Spinal cord (tissue), 10 donors: Measurements from ENCODE around the gene USP3. TPM values are rescaled to one million over a fixed set of nuclear protein-coding genes. Genes with fewer than 3 reads are reported as not detected.

Source experiments
- DNase-seq, 6 donors: peaks; one replicate each; pipeline versions ENCODE4 v3.0.0 to v3.0.0-alpha.2; 2013 to 2015; ENCODE audit warnings: low spot score in 6 of 6, low read depth in 4 of 6
- H3K27ac ChIP-seq: one replicate; pipeline ENCODE4 v1.5.1; 2013; ENCODE audit warnings: low read depth, low read length, control low read depth
- H3K27me3 ChIP-seq: one replicate; pipeline ENCODE4 v1.6.1; 2013; ENCODE audit warnings: low read length; ENCODE audit not compliant: control insufficient read depth, insufficient read depth
- H3K36me3 ChIP-seq: one replicate; pipeline ENCODE4 v1.6.1; 2013; ENCODE audit warnings: low read length; ENCODE audit not compliant: control insufficient read depth, insufficient read depth
- H3K4me1 ChIP-seq: one replicate; pipeline ENCODE4 v1.6.1; 2013; ENCODE audit warnings: low read length; ENCODE audit not compliant: control insufficient read depth, insufficient read depth
- H3K4me3 ChIP-seq: one replicate; pipeline ENCODE4 v1.5.1; 2013; ENCODE audit warnings: low read depth, low read length, control low read depth
- H3K9me3 ChIP-seq: one replicate; pipeline ENCODE4 v1.6.1; 2013; ENCODE audit warnings: low read length; ENCODE audit not compliant: control insufficient read depth, insufficient read depth
- WGBS: methylation state at CpG from one replicate; pipeline ENCODE4 v1.1.5; 2013; ENCODE audit warnings: missing lambda C conversion rate; ENCODE audit not compliant: insufficient coverage; 5-methylcytosine and 5-hydroxymethylcytosine counted together
- polyA plus RNA-seq, 2 donors: library from polyadenylated mRNA; unstranded; fragments of 120-200 nt; gene quantifications; one replicate each; pipeline ENCODE4 v1.2.1, GENCODE V29; 2013; ENCODE audit not compliant: insufficient read length in 2 of 2
- total RNA-seq, 2 donors: library from RNA; depleted of rRNA in 1 of 2; stranded (reverse); fragments of 120-200 nt in 1 of 2; fragments of >200 nt in 1 of 2; gene quantifications; one replicate each; pipeline versions ENCODE4 v1.2.3 to v1.2.4, GENCODE V29; 2013 to 2014
- donor health status: healthy.

Gene USP3
- total and polyA plus RNA-seq, 4 donors, result 38.1 to 65.7 (median 49.9) TPM

DNA sequence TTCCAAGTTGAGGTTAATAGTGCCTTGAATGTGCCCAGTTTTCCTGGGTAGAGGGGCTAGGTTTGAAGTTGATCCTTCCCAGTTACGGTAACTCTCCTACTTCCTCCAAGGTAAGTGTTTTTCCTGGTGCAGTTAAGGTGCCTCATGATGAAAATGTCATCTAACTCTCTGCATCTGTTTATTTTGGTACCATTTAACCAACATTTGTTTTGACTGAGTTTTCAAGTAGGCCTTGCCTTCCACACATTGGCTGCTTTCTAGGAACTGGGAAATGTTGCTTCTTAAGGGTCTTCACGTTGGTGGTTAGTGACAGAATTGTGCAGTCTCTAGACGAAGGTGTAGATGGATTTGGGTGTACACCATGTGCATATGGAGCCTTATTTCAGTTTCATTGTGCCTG is 31.3 kb downstream of the USP3 start:
- Histone ChIP-seq H3K4me1 (no peaks in the 10 kb centered on the region), H3K36me3 (peaks cover 3% of the 10 kb centered on the region), H3K27ac (no peak overlapping the region), H3K9me3 (no peaks in the 10 kb centered on the region), H3K27me3 (no peaks in the 10 kb centered on the region), H3K4me3 (no peak overlapping the region)
- WGBS, result 65% methylated on average over 2 of the region's 3 CpGs
- DNase-seq, result no peak

- no peak for DNase-seq
- Histone ChIP-seq H3K4me3 (no peak overlapping the region), H3K27me3 (no peaks in the 10 kb centered on the region), H3K4me1 (no peaks in the 10 kb centered on the region), H3K9me3 (no peaks in the 10 kb centered on the region), H3K36me3 (peaks cover 3% of the 10 kb centered on the region), H3K27ac (no peak overlapping the region)
- WGBS, result no CpG with 5 or more reads among the region's 3 CpGs
Observed at GRCh38 chr15:63538876-63539275, 34.5 kb downstream of the USP3 start.

GRCh38 chr15:63539521-63539920 is 35.1 kb downstream of the USP3 start:
- WGBS, result 24% methylated on average over 3 of the region's 6 CpGs
- Histone ChIP-seq H3K9me3 (no peaks in the 10 kb centered on the region), H3K4me3 (no peak overlapping the region), H3K27me3 (no peaks in the 10 kb centered on the region), H3K27ac (peak overlapping the region; percentile 22), H3K4me1 (no peaks in the 10 kb centered on the region), H3K36me3 (peaks cover 3% of the 10 kb centered on the region)
- peak; percentile 33 to 92 (median 64) for DNase-seq

DNA sequence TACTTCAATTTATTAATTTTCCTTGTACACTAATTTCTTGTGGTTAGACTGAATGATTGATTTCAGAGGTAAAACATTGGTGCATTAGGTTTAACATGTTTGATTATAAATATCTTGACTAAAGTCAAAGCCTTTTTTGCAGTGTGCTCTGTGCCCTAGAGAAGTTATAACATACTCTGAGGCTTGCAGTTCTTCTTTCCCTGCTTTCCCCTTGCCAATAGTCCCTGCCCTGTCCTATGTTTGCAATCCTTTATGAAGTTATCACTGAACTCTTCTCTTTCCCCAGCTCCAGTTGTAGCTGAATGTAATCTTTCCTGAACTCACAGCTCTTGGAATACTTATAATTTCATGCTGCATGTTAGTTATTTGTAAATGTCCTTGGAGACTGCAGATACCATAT is 35.6 kb downstream of the USP3 start:
- DNase-seq, result no peak
- H3K27ac ChIP-seq, result peak overlapping the region; percentile 22
- no peaks in the 10 kb centered on the region for H3K4me1 ChIP-seq
- H3K36me3 ChIP-seq, result peaks cover 3% of the 10 kb centered on the region
- H3K9me3 ChIP-seq, result no peaks in the 10 kb centered on the region
- H3K27me3 ChIP-seq, result no peaks in the 10 kb centered on the region
- H3K4me3 ChIP-seq, result no peak overlapping the region

DNA sequence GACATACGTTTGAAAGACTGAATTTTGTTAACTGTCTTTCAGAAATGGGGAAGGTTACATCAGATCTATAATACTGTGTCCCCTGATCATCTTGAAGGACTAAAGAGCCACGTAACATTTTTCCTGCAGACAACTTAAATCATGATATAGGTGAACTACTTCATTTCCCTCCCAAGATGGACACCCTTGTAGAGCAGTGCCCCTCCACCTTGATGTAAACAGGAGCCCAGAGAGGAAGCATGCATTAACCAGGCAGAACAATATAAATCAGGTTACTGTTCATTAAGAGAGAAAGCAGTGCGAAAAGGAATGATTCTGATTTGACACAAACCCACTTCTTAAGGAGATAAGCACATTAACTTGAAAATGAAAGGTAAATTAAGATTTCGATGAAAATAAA is 36.1 kb downstream of the USP3 start:
- H3K27me3 ChIP-seq, result no peaks in the 10 kb centered on the region
- WGBS, result no CpG with 5 or more reads among the region's 4 CpGs
- no peaks in the 10 kb centered on the region for H3K4me1 ChIP-seq
- H3K36me3 ChIP-seq, result peaks cover 3% of the 10 kb centered on the region
- H3K9me3 ChIP-seq, result no peaks in the 10 kb centered on the region
- no peak overlapping the region for H3K27ac ChIP-seq
- DNase-seq, result no peak
- H3K4me3 ChIP-seq, result no peak overlapping the region

DNA sequence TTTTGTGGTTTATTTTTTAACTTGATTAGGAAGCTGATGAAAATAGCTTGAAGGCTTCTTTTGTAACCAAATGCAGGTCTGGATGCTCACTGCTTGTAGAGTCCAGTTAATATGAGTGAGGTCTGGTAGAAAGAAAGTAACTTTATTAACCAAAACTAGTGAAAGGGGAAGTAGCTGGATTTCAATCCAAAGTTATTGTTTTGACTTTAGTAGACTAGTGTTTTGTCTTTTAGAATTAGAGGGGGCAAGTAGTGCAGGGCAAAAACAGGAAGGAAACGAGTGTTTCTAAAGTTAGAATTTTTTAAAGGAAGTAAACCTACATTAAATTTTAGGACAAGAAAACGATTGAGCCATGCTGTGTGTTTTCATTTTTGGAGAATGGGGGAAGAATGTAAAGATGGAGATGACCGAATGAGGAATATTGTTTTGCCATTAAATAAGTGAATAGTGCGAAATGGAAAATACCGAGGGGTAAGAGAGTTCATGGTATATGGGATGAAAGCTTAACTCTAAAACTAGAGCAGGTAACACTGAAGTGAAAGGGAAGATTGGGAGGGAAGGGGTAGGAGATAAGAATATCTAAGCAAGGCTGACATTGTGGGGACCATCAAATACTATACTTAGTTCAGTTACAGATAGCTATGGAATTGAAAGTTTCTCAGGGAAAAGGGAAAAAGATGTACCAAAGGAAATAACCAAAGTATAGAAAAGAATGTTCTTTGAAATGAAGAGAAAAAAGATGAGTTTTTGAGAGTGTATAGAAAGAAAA is 40.0 kb downstream of the USP3 start:
- Histone ChIP-seq H3K36me3 (no peaks in the 10 kb centered on the region), H3K4me1 (no peaks in the 10 kb centered on the region), H3K9me3 (no peaks in the 10 kb centered on the region), H3K27me3 (no peaks in the 10 kb centered on the region), H3K27ac (no peak overlapping the region), H3K4me3 (no peak overlapping the region)
- WGBS, result 86% methylated on average over 5 of the region's 5 CpGs
- no peak for DNase-seq

DNA sequence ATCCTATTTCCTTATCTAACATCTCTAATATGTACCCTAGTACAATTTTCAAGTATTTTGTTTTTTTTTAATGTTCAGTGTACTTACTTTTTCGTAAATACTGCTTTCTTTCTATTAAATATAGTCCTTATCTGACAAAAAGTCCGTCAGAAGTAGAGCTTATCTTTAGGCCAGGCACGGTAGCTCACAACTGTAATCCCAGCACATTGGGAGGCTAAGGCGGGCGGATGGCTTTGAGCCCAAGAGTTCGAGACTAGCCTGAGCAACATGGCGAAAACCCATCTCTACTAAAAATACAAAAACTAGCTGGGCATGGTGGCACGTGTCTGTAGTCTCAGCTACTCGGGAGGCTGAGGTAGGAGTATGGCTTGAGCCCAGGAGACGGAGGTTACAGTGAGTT is 41.1 kb downstream of the USP3 start:
- H3K4me3 ChIP-seq, result no peak overlapping the region
- H3K4me1 ChIP-seq, result no peaks in the 10 kb centered on the region
- H3K9me3 ChIP-seq, result no peaks in the 10 kb centered on the region
- H3K27me3 ChIP-seq, result no peaks in the 10 kb centered on the region
- no CpG with 5 or more reads among the region's 10 CpGs for WGBS
- DNase-seq, result no peak
- H3K36me3 ChIP-seq, result peaks cover 2% of the 10 kb centered on the region
- no peak overlapping the region for H3K27ac ChIP-seq

DNA sequence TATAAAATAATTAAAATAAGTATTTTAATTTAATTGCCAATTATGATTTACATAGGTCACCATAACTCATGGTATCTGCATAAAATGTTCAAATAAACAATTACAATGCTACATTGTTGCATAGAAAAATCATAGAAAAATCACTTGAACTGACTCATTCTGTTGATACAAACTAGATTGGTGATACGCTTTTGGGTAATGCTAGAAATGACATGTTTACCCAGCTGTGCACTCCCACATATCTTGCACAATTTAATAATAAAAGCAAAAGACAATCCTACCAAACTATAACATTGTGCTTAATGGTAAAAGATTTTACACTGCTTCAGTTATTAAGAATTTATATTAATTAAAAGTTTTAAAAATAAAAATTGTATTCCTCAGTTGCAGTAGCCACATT is 47.0 kb downstream of the USP3 start:
- WGBS, result no CpG with 5 or more reads among the region's 1 CpG
- H3K36me3 ChIP-seq, result peaks cover 2% of the 10 kb centered on the region
- no peaks in the 10 kb centered on the region for H3K27me3 ChIP-seq

GRCh38 chr15:63553388-63553791 is 49.0 kb downstream of the USP3 start:
- Histone ChIP-seq H3K4me1 (no peaks in the 10 kb centered on the region), H3K36me3 (peaks cover 4% of the 10 kb centered on the region), H3K9me3 (no peaks in the 10 kb centered on the region), H3K27me3 (no peaks in the 10 kb centered on the region), H3K27ac (peak overlapping the region; percentile 63), H3K4me3 (no peak overlapping the region)
- peak in 2 of 6 donors; percentile 52 to 58 for DNase-seq
- WGBS, result 37% methylated on average over 2 of the region's 3 CpGs

More for the DNA sequence above, 47.0 kb downstream of the USP3 start:
- Histone ChIP-seq H3K9me3 (no peaks in the 10 kb centered on the region), H3K27ac (peak overlapping the region; percentile 63), H3K4me1 (no peaks in the 10 kb centered on the region), H3K4me3 (no peak overlapping the region)
- no peak for DNase-seq

GRCh38 chr15:63554337-63554927 is 50.0 kb downstream of the USP3 start:
- DNase-seq, result no peak
- Histone ChIP-seq H3K27me3 (no peaks in the 10 kb centered on the region), H3K27ac (no peak overlapping the region), H3K9me3 (no peaks in the 10 kb centered on the region), H3K4me1 (no peaks in the 10 kb centered on the region), H3K36me3 (peaks cover 4% of the 10 kb centered on the region), H3K4me3 (no peak overlapping the region)
- no CpG with 5 or more reads among the region's 2 CpGs for WGBS
